ENCODE measurements around the gene DNAJC11.

DNA sequence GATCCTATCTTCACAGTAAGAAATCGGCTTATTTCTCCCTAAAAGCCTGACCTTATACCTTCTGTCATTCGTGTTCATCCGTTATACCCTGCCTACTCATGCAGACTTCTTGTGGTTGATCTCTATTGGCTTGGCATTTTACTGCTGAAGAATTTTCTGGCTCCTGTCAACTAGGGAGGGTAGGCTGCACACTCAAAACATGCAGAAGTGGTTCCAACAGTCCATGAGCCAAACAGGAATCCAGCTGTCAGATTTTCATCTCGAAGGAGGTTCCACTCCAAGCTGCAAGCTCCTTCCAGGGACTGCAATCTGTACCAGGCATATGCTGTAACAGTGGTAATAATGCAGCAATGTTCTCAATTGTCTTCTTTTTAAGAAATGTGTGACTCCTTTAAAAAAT is 10.1 kb downstream of the DNAJC11 start:
- TF ChIP-seq, protein P1, sequence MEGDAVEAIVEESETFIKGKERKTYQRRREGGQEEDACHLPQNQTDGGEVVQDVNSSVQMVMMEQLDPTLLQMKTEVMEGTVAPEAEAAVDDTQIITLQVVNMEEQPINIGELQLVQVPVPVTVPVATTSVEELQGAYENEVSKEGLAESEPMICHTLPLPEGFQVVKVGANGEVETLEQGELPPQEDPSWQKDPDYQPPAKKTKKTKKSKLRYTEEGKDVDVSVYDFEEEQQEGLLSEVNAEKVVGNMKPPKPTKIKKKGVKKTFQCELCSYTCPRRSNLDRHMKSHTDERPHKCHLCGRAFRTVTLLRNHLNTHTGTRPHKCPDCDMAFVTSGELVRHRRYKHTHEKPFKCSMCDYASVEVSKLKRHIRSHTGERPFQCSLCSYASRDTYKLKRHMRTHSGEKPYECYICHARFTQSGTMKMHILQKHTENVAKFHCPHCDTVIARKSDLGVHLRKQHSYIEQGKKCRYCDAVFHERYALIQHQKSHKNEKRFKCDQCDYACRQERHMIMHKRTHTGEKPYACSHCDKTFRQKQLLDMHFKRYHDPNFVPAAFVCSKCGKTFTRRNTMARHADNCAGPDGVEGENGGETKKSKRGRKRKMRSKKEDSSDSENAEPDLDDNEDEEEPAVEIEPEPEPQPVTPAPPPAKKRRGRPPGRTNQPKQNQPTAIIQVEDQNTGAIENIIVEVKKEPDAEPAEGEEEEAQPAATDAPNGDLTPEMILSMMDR (conservative IDR thresholded peaks at IDR 0.05 in 1 of 2, IDR thresholded peaks at IDR 0.05 in 1 of 2; ENCODE audit: extremely low read depth in 1 of 2, insufficient read depth in 1 of 2, low read depth in 1 of 2, low read length in 2 of 2): no peak
- TF ChIP-seq EZH2 (IDR thresholded peaks at IDR 0.05; ENCODE audit: borderline replicate concordance, low read length): no peak

Measured in mammary epithelial cell (primary cell).